Kidney epithelial cell (primary cell): ENCODE data around the gene OS9. TPM values are rescaled to one million over a fixed set of nuclear protein-coding genes. Genes with fewer than 3 reads are reported as not detected.

ENCODE experiments used
- DNase-seq: peaks from one replicate; pipeline ENCODE4 v3.0.0-alpha.2; 2010; ENCODE audit warnings: low read depth
- H3K27me3 ChIP-seq: 2 replicates; pipeline ENCODE4 v1.6.0; 2011; ENCODE audit warnings: low read length; ENCODE audit not compliant: control insufficient read depth, insufficient read depth
- H3K36me3 ChIP-seq: 2 replicates; pipeline ENCODE4 v1.5.1; 2011; ENCODE audit warnings: low read length; ENCODE audit not compliant: control insufficient read depth, insufficient read depth
- H3K4me3 ChIP-seq: 2 replicates; pipeline ENCODE4 v1.5.1; 2011; ENCODE audit warnings: low read depth, mild to moderate bottlenecking, control low read depth, low read length
- total RNA-seq: library from RNA; depleted of rRNA; stranded (reverse); fragments of >200 nt; gene quantifications from 2 replicates; pipeline ENCODE4 v1.2.3, GENCODE V29; 2015
- TF ChIP-seq, protein P1 (sequence below): IDR thresholded peaks from 2 replicates; pipeline ENCODE4 v1.5.1; 2011; ENCODE audit warnings: mild to moderate bottlenecking, moderate library complexity, low read length, control low read depth, inconsistent platforms; ENCODE audit not compliant: insufficient read depth, poor library complexity, severe bottlenecking

Gene OS9
- total RNA-seq, 1 donor from 2014 or later, result 310 TPM

DNA sequence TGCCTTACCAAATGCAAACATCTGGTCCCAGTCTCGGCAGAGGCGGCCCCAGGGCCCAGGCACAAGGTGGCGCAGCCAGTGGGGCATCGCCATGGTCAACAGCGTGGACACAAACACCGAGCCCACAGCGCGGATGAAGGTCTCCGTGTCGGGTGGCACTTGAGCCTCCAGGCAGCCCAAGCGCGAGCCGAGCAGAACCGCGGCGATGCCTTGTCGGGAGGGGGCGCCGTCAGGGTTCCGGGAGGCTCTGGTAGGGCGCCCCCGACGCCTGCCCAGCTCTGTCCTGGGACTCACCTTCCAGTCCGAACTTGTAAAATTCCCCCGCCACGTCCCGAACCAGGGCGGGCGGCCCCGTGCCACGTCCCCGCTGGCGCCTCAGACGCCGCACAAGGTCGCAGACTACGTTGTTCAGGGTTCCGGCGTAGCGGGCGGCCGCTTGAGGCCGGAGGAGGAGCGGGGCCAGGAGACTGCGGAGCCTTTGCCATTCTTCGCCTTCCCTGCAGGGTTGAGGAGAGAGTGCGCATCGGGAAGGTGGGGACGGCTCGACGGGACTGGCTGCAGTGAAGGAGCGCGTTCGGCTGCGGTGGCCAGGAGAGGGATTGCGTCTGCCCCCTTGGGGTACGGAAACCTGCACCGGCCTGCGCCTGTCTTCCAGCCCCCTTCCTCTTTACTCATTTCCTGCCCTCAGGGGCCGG is 71.2 kb downstream of the OS9 start:
- DNase-seq, result no peak
- peak overlapping the region; percentile 29 for H3K4me3 ChIP-seq
- H3K36me3 ChIP-seq, result no peaks in the 10 kb centered on the region
- H3K27me3 ChIP-seq, result peaks cover 29% of the 10 kb centered on the region
- TF ChIP-seq, protein P1, sequence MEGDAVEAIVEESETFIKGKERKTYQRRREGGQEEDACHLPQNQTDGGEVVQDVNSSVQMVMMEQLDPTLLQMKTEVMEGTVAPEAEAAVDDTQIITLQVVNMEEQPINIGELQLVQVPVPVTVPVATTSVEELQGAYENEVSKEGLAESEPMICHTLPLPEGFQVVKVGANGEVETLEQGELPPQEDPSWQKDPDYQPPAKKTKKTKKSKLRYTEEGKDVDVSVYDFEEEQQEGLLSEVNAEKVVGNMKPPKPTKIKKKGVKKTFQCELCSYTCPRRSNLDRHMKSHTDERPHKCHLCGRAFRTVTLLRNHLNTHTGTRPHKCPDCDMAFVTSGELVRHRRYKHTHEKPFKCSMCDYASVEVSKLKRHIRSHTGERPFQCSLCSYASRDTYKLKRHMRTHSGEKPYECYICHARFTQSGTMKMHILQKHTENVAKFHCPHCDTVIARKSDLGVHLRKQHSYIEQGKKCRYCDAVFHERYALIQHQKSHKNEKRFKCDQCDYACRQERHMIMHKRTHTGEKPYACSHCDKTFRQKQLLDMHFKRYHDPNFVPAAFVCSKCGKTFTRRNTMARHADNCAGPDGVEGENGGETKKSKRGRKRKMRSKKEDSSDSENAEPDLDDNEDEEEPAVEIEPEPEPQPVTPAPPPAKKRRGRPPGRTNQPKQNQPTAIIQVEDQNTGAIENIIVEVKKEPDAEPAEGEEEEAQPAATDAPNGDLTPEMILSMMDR, result peak; percentile 43

DNA sequence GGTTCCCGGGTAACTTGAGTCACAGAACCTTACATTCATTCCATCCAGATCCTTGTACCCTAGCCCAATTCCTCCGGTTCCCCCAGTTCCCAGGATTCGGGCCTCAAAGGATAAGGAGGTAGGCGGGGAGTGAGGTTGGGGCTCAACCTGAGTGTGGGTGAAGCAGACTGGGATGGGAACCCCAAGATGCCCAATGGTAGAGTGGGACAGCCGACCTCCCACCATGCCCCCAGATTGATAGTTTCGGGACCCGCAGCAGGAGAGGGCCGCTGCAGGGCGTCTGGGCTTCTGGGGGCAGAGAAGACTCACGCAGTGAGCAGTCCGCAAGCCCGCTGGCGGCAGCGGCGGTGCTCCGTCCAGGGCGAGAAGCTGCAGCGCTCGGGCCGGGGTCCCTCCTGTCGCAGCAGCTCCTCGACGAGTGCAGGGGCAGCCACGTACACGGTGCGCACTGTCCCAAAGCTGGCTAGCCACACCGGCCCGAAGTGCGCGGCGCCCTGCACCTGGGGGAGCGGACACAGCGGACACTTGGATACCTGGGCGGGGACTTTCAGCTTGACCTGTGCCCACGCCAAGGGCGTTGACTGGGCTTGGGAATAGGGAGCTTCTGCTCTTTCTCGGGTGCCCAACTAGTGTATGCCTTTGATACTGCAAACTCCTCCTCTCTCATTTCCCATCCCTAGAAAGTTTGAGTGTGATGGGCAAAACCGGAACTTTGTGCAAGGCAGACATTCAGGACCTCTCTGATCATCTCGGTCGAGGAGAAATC is 71.9 kb downstream of the OS9 start:
- no peak for DNase-seq
- TF ChIP-seq, protein P1, result no peak
- peak overlapping the region; percentile 10 for H3K4me3 ChIP-seq
- H3K36me3 ChIP-seq, result no peaks in the 10 kb centered on the region
- peaks cover 29% of the 10 kb centered on the region for H3K27me3 ChIP-seq

DNA sequence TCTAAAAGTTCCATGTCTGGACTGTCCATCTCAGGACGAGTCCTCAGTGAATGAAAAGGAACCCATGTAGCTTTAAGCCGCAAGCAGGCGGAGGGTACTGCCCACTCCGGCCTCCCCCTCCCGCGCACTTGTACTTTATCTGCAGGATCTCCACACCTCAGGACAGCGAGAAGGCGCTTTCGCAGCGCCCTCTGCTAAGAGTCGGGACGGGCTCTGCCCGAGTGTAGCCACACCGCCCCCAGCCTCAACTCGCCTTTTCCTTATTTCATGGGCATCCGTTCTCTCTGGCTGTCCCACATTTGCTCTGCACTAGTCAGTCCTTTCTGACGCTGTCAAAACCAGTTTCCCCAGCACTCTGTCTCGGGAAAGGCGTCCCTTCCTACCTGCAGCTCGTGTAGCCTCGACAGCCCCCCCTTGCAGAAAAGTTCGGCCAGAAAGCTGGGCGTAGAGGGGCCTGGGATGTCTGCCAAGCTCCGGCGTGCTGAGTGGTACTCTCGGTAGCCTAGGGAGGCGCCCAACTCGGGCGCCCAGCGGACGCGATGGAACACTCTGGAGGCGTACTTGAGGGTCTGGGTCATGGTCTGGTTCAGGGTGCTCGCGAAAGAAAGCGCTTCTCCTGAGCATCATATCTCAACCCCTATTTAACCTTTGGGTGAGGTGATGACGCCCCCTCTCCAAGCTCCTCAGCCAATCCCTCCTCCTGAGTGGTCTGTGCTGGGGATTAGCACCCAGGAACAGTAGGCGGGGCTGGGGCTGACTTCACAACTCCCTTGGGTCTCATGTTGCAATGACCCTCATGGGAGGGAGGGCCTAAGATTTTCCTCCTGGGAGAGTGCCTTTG is 72.8 kb downstream of the OS9 start, which contains the start of gene CYP27B1:
Gene CYP27B1, minus strand, starts transcription at position 615 of the 841 bp plus-strand sequence. Its CDS starts 37 bp downstream, at position 578.
- DNase-seq, result no peak
- H3K36me3 ChIP-seq, result no peaks in the 10 kb centered on the region
- H3K4me3 ChIP-seq, result peak within 1 kb of the TSS; percentile 10
- H3K27me3 ChIP-seq, result peaks cover 29% of the 10 kb centered on the region
- TF ChIP-seq, protein P1, result no peak

DNA sequence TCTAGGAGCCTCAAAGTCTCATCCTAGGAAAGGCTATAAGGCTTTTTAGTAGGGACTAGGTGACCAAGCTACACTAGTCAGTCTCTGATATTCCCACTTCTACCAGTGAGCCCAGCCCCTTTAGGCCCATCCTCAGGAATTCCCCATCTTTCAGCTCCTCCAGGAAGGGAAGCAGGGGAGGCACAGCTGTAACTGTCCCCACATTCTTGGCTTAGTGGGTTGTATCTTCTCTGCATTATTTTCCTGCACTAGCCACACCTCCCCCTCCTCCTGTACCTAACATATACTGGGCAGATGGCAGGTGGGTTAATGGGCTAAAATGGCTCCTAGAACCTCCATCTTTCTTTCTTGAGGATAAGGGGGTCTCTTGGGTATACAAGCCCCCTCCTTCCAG is 73.4 kb downstream of the OS9 start:
- no peak overlapping the region for H3K4me3 ChIP-seq
- no peak for DNase-seq
- H3K27me3 ChIP-seq, result peaks cover 29% of the 10 kb centered on the region
- TF ChIP-seq, protein P1, result no peak
- no peaks in the 10 kb centered on the region for H3K36me3 ChIP-seq

DNA sequence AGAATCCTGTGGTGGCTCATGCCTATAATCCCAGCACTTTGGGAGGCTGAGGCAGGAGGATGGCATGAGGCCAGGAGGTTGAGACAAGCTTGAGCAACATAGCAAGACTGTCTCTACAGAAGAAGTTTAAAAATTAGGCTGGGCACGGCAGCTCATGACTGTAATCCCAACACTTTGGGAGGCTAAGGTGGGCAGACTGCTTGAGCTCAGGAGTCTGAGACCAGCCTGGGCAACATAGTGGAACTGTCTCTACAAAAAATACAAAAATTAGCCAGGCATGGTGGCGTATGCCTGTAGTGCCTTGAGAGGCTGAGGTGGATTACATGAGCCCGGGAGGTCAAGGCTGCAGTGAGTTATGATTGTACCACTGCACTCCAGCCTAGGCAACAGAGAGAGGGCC is 73.9 kb downstream of the OS9 start:
- H3K4me3 ChIP-seq, result no peak overlapping the region
- TF ChIP-seq, protein P1, result no peak
- no peak for DNase-seq
- peaks cover 29% of the 10 kb centered on the region for H3K27me3 ChIP-seq
- no peaks in the 10 kb centered on the region for H3K36me3 ChIP-seq
